CD4-positive, alpha-beta T cell treated with Interleukin-6 at 100 ng/mL for 8 hours (primary cell): ENCODE results near the gene C10orf120.
A peak's percentile ranks its signal among the peaks of the same experiment; 100 is the strongest.

ENCODE experiments used
- DNase-seq: peaks from one replicate; pipeline ENCODE4 v3.0.0-alpha.2; 2020; ENCODE audit warnings: mixed read lengths, low spot score

The C10orf120 gene

DNA sequence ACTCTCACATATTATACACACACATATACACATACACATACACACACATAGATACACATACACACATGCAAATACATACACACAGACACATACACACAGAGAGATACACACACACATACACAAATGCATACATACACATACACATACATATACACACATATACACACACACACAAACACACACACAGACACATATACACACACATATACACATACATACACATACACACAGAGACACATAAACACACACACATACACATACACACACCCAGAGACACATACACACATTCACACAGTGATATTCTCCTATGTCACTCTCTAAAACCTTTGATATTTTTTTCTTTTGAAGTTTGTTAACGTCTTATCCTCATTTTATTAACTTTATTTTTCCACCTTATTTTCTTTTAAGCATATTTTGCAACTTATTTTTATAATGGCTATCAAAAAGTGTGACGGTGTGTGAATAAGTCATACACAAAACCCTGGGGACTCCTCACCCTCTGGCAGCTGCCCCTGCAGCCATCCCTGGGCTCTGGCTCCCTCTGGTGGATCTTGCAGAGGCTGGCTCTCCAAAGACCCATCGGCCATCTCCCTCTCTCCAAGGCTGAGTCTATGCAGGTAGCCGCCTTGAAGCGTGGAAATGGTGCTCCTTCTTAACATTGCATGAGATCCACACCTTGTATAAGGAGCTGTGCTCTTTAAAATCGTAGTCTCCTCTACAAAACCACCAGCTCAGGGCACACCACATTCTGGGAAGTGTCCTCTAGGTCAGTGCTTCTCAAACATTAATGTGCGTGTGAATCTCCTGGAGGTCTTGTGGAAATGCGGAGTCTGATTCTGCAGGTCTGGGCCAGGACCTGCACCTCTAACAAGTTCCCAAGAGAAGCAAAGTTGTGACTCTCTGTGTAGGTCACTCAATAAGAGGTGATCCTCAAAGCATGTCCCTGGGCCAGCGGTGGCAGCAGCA is 4.1 kb upstream of the C10orf120 start:
- peak; percentile 32 for DNase-seq

DNA sequence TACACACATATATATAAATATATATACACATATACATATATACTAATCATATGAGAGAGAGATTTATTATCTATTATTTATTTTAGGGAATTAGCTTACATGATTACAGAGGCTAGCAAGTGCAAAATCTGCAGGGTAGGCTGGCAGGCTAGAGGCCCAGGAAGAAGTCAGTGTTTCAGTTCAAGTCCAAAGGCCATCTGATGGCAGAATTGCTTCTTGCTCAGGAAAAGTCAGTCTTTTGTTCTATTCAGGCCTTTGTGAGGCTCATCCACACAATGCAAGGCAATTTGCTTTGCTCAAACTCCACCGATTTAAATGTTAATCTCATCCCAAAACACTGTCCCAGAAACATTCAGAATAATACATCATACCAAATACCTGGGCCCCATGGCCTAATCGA is 2.6 kb upstream of the C10orf120 start:
- DNase-seq = no peak

- DNase-seq = no peak
These were observed 2.0 kb upstream of the C10orf120 start for GRCh38 chr10:122701652-122702051.

GRCh38 chr10:122696687-122697086 is 3.0 kb downstream of the C10orf120 start:
- DNase-seq = no peak

- no peak for DNase-seq
These were observed 6.9 kb downstream of the C10orf120 start for GRCh38 chr10:122692744-122693143.

- no peak for DNase-seq
These were observed 10.4 kb downstream of the C10orf120 start for GRCh38 chr10:122689146-122689820.

DNA sequence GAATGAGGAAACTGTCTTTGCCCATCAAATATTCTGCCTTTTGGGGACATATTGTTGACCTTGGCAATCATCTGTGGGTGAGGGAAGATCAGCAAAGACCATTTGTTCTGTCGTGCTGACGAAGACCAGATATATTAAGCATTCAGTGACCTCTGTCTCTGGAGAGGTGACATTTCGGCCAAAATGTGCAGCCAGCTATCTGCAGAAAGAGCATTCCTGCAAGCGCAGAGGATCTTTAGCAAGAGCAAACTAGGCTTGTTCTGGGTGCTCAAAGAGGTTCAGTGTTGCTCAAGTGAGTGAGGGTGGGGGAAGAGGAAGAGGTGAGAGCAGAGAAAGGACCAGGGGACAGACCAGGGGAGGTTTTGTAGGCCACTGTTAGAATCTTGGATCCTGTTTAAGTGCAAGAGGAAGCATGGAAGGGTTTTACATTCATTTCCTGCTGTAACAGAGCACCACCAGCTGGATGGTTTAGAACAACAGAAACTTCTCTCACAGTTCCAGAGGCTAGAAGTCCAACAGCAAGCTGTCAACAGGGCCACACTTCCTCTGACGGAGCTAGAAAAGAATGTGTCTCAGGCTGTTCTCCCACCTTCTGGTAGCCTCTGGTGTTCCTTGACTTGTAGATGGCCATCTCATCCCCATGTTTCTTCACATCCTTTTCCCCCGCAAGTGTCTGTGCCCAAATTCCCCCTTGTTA is 11.2 kb downstream of the C10orf120 start:
- DNase-seq = no peak

DNA sequence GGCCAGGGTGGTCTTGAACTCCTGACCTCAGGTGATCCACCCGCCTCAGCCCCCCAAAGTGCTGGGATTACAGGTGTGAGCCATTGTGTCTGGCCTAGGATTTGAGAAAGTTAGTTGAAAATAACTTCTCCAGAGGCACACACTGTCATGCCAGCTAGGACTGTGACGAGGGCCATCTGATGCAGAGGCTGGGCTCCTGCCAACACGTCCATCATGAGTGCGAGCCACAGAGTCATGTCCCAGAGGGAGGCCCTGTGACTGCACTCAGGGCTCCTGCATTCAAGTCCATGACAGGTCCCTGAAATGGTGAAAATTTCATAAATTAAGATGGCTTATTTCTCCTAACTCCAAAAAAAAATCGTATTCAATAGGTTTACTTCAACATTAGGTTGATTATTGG is 17.1 kb downstream of the C10orf120 start:
- DNase-seq = no peak

DNA sequence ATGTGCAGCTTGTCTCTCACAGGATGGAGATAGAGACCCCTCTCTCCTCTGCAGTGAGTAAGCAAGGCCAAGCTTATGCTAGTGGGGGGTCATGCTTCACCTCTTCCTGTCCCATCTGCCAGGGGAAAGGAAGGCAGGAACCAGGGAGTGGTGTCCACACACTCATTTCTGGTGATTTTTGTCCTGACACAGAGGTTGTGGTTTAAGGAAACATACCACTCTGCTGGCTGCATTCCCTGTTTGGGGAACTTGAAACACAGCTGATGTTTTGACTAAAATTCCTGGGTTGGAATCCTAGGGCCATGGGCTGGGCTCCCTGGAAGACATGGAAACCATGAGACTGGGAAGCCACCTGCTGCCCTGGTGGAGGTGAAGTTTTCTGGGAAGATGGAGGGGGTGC is 21.4 kb downstream of the C10orf120 start:
- no peak for DNase-seq

GRCh38 chr10:122675278-122675677 is 24.4 kb downstream of the C10orf120 start:
- DNase-seq = no peak

GRCh38 chr10:122674781-122675180 is 24.9 kb downstream of the C10orf120 start:
- no peak for DNase-seq

- no peak for DNase-seq
These were observed 25.9 kb downstream of the C10orf120 start for GRCh38 chr10:122673731-122674130.

- DNase-seq = no peak
These were observed 26.4 kb downstream of the C10orf120 start for GRCh38 chr10:122673269-122673668.

DNA sequence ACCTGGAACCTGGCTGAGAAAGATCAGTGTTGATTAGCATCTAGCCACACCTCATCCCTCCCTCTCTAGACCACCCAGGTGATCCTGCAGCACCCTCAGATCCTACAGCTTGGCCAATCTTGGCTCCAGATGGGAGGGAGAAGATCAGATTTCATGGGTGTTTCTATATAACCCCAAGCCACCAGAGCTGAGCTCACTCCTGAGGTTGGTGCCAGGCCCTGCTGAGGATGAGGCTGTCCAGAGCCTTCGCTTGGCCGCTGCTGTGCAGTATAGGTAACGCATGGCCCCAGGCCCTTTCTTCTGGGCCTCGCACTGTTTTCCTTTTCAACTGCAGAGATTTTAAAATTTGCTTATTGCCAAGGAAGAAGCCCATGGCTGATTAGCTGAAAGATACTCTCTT is 27.0 kb downstream of the C10orf120 start:
- DNase-seq = no peak

DNA sequence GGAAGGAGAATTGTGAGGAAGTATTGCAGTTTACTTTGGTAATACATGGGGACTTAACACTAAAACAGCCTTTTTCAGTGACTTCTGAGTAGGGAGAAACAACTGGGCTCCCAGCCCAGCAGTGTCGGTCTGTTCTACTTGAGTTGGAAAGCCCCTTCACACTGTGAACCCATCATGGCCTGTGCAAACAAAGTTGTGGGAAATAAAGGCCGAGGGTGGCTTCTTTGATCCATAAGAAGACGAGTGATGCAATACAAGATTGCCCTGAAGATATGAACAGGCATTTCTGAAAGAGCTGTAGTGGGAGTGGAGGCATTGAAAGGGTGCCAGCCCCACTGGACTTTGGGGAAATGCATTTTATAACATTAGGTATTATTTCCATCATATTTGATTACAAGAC is 28.3 kb downstream of the C10orf120 start:
- no peak for DNase-seq

GRCh38 chr10:122669842-122670241 is 29.8 kb downstream of the C10orf120 start:
- no peak for DNase-seq

DNA sequence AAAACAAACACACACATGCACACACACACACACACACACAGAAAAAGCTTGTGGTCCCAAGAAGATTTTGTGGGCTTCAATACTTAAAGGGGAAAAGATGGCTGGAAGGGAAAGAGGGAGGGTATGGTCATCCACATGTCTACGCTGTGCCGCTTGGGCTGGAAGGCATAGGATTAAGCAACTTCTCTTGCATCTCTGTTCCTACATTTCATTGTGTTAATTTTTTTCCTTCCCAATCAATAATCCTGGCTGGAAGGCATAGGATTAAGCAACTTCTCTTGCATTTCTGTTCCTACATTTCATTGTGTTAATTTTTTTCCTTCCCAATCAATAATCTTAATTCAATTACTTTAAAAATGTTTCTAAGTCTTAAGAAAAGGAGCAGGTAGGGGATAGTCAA is 30.6 kb downstream of the C10orf120 start:
- no peak for DNase-seq

GRCh38 chr10:122665946-122666345 is 33.7 kb downstream of the C10orf120 start:
- DNase-seq = no peak

DNA sequence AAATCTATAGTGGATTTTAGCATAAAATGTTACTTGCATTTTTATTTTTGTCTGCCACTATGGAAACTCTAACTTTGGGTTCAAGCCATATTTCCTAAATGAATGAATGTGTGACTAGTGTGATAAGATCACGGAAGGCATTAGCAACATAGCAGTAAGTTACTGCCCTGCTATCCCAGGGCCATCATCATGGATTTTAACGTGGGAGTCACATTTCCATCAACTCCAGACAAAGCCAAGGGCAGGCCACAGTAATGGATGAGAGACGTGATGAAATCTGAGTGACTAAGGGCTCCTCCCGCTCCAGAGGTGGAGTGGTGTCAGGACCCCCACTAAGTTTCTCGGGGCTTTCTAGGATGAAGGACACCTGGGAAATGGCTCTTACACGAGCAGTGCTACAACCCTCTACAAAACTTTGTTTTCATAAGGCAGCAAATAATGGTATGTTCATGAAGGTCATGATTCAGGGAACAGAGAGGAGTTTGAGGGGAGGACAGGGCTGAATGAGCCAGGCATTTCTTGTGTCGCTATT is 34.3 kb downstream of the C10orf120 start:
- no peak for DNase-seq

- DNase-seq = no peak
These were observed 35.1 kb downstream of the C10orf120 start for GRCh38 chr10:122664501-122664900.

- no peak for DNase-seq
These were observed 36.0 kb downstream of the C10orf120 start for GRCh38 chr10:122663516-122664130.

DNA sequence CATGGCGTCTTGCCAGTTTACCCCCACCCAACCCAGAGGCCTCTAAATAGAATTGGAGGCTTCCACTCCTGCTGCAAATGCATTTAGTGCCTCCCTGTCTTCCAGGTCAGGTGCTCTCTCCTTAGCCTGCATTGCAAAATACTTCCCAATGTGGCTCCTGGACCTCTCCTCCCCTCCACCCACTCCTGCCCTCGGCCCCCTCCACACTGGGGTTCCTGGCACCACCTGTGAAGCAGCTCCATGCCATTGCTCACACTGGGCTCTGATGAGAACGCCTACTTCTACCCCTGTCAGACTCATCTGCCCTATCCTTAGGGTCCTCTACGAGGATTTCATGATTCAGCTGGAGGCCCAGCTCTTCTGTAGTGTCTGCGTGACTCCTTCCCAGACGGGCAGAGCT is 37.4 kb downstream of the C10orf120 start:
- no peak for DNase-seq
